Ishikawa (cell line): ENCODE data around the gene MECP2.

Experiments
- CEBPB ChIP-seq: IDR thresholded peaks from 2 replicates; pipeline ENCODE4 v1.6.1; 2012
- FOXM1 ChIP-seq: IDR thresholded peaks from 2 replicates; pipeline ENCODE4 v1.6.1; 2012; ENCODE audit warnings: low read depth, borderline replicate concordance
- MAX ChIP-seq: IDR thresholded peaks from 2 replicates; pipeline ENCODE4 v1.6.1; 2012
- TAF1 ChIP-seq: IDR thresholded peaks from 2 replicates; pipeline ENCODE4 v1.6.1; 2012; ENCODE audit warnings: low read depth, mild to moderate bottlenecking

- no peak for TF ChIP-seq MAX
- TF ChIP-seq TAF1: no peak
- no peak for TF ChIP-seq FOXM1
- TF ChIP-seq CEBPB: no peak
Observed at GRCh38 chrX:154090731-154091130, 6.8 kb downstream of the MECP2 start.
